GM18868 (cell line): ENCODE measurements around the gene CEMIP.

Experiments
- ATAC-seq: cut with Tn5 transposase; IDR thresholded peaks from one replicate; pipeline ENCODE4 v1.9.1; 2021; ENCODE audit warnings: mild to moderate bottlenecking, moderate library complexity; ENCODE audit not compliant: unreplicated experiment

The CEMIP gene

DNA sequence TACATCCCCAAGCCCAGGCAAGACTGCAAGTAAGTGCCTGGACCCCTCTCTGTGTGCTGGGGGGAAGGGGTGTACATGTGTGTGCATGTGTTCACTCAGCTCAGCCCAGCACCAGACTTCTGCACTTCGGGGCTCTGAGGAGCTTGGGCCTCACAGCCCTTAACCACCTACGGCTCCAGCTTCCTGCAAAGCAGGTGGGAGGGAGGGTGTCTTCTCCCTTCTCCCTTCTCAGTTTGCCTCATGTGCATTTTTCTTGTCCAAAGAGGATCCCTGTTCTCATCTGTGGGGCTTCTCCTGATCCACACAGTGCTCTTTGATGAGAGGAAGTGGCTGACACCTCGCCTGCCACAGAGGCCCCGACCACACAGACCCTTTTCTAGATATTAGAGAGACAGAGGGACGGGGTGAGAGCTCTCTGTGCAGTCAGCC, 141.1 kb downstream of the CEMIP start:
- ATAC-seq = no peak

GRCh38 chr15:80921736-80922410, 142.7 kb downstream of the CEMIP start:
- no peak for ATAC-seq

GRCh38 chr15:80923668-80924067, 144.5 kb downstream of the CEMIP start:
- no peak for ATAC-seq

DNA sequence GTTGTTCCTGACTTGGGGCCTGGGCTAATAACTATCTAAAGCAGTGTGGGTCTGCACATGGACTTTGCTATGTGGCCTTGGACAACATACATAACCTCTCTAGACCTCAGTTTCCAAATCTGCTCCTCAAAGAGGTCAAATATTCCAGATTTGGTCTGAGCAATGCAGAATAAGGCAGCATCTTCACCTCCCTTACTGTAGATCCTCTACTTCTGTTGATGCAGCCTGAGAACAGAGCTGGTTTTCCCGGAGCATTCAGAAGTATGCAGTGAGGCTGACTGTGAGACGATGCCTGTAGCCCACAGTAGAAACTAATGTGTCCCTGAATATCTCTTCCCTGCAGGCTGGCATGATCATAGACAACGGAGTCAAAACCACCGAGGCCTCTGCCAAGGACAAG, 145.1 kb downstream of the CEMIP start:
- ATAC-seq = no peak

GRCh38 chr15:80925597-80926059, 146.5 kb downstream of the CEMIP start:
- ATAC-seq = no peak

- ATAC-seq = no peak
Observed at GRCh38 chr15:80926126-80926525, 147.0 kb downstream of the CEMIP start.

- no peak for ATAC-seq
Observed at GRCh38 chr15:80929225-80929624, 150.1 kb downstream of the CEMIP start.

- no peak for ATAC-seq
Observed at GRCh38 chr15:80929689-80930088, 150.5 kb downstream of the CEMIP start.

GRCh38 chr15:80931191-80931590, 152.0 kb downstream of the CEMIP start:
- ATAC-seq = no peak

GRCh38 chr15:80931721-80932512, 152.7 kb downstream of the CEMIP start:
- ATAC-seq = no peak

DNA sequence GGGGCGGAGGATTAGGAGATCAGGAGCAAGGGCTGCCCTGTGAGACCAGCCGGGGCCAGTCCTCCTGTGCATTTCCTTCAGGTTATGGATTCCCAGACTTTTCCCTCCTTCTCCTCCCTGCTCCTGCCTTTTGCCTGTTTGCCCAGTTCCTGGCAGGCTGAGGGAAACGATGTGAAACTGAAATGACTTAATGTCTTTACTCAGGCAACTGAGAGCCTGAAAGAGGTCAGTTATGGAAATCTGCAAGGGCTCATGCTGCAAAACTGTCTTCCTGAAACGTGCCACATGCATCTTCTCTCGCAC, 153.3 kb downstream of the CEMIP start:
- ATAC-seq = no peak

GRCh38 chr15:80932989-80933388, 153.8 kb downstream of the CEMIP start:
- ATAC-seq = no peak

- ATAC-seq = no peak
Observed at GRCh38 chr15:80934761-80935221, 155.6 kb downstream of the CEMIP start.

- ATAC-seq = no peak
Observed at GRCh38 chr15:80936288-80937078, 157.3 kb downstream of the CEMIP start.

GRCh38 chr15:80937718-80938117, 158.5 kb downstream of the CEMIP start:
- ATAC-seq = no peak

- ATAC-seq = no peak
Observed at GRCh38 chr15:80939216-80939615, 160.0 kb downstream of the CEMIP start.

DNA sequence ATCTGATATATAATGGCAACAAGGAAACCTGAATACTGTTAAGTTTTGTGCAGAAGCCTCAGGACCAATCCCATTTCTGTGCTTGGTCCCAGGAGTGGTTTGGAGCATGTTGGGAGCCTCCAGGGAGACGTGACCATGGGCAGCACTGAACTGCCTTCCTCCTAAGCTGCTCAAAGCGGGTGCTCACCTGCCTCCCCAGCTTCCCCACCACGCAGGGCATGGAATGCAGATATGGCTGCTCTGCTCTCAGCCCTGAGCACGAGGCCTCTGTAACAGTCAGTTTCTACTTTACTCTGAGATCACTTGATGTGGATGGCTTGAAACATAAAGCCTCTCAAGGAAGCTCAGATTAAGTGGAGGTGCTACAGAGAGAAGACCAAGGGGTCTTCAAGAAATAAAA, 161.2 kb downstream of the CEMIP start:
- ATAC-seq = no peak

DNA sequence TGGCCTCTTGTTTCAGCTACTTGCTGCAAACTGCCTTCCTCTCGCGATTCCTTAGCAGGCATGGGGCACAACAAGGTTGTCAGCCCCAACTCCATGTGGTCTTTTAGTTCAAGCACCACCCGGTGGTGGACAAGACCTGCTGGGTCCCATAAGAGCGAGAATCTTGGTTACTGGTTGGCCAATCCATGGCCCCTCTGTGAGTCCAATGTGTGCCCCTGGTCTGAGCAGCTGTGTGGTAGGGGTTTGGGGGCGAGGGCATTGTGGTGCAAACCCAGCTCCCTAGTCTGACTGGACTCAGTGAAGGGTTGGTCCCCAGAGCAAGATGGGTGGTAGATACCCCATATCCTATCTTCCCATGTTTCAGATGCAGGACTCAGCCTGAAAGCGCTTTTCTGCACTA, 161.7 kb downstream of the CEMIP start:
- no peak for ATAC-seq

GRCh38 chr15:80942266-80942665, 163.1 kb downstream of the CEMIP start:
- ATAC-seq = no peak

- no peak for ATAC-seq
Observed at GRCh38 chr15:80942746-80943565, 163.8 kb downstream of the CEMIP start.

- ATAC-seq = no peak
Observed at GRCh38 chr15:80944818-80945217, 165.6 kb downstream of the CEMIP start.
